H1 (cell line): ENCODE measurements around the gene RAD51C. TPM values are rescaled to one million over a fixed set of nuclear protein-coding genes. Genes with fewer than 3 reads are reported as not detected.

Source experiments
- CTCF ChIA-PET: fragments of 300-600 bp; sonication (Branson Sonifier 250); formaldehyde crosslinking; loops from one replicate; lab custom pipeline; 2021; ENCODE audit not compliant: partially characterized antibody; lab: Charles Lee
- POLR2A ChIA-PET: fragments of 300-600 bp; sonication (Branson Sonifier 250); formaldehyde crosslinking; loops from one replicate; lab custom pipeline; 2021; ENCODE audit warnings: inconsistent platforms; ENCODE audit not compliant: partially characterized antibody; lab: Charles Lee
- DNase-seq, 2 experiments: peaks; one replicate each; pipeline versions ENCODE4 v3.0.0 to v3.0.0-alpha.2; 2010 to 2022; ENCODE audit warnings: low spot score in 2 of 2, low read depth in 1 of 2, mixed read lengths in 1 of 2
- FAIRE-seq: peaks from 2 replicates; lab custom pipeline; 2011; peaks lifted over from hg19 to GRCh38; lab: Jason Lieb, UNC
- H2AFZ ChIP-seq: 2 replicates; pipeline ENCODE4 v1.8.1; 2012; ENCODE audit warnings: low read length, inconsistent platforms
- H2AK5ac ChIP-seq: 2 replicates; pipeline ENCODE4 v1.6.1; 2013; ENCODE audit warnings: low read depth, low read length
- H2BK120ac ChIP-seq: replicated peaks from 2 replicates; pipeline ENCODE3; 2013; ENCODE audit warnings: low read depth, low read length, inconsistent platforms
- H2BK12ac ChIP-seq: 2 replicates; pipeline ENCODE4 v1.6.1; 2013; ENCODE audit warnings: low read depth, low read length
- H2BK15ac ChIP-seq: 2 replicates; pipeline ENCODE4 v1.6.1; 2013; ENCODE audit warnings: low read length
- H2BK20ac ChIP-seq: 2 replicates; pipeline ENCODE4 v1.6.1; 2013; ENCODE audit warnings: low read length
- H2BK5ac ChIP-seq: 2 replicates; pipeline ENCODE4 v1.6.1; 2013; ENCODE audit warnings: low read depth, low read length
- H3K14ac ChIP-seq: 2 replicates; pipeline ENCODE4 v1.6.1; 2013; ENCODE audit warnings: inconsistent platforms; ENCODE audit not compliant: insufficient read length
- H3K18ac ChIP-seq: 2 replicates; pipeline ENCODE4 v1.6.1; 2013; ENCODE audit warnings: low read length; ENCODE audit errors: extremely low read depth
- H3K23ac ChIP-seq: 2 replicates; pipeline ENCODE4 v1.6.1; 2013; ENCODE audit warnings: inconsistent platforms; ENCODE audit not compliant: insufficient read length
- H3K23me2 ChIP-seq: 2 replicates; pipeline ENCODE4 v1.6.1; 2013; ENCODE audit warnings: low read depth, low read length
- H3K27ac ChIP-seq: 2 replicates; pipeline ENCODE4 v1.6.1; 2011; ENCODE audit warnings: low read depth, low read length, inconsistent platforms
- H3K27me3 ChIP-seq, 4 experiments: replicated peaks in 1 of 4; 1 replicate in 1 of 4; 2 replicates in 3 of 4; pipeline versions ENCODE4 v1.6.1 to v1.8.1; 2011 to 2013; ENCODE audit warnings: low read length in 3 of 4, mild to moderate bottlenecking in 3 of 4, inconsistent platforms in 2 of 4, mixed read lengths in 2 of 4, moderate library complexity in 1 of 4; ENCODE audit not compliant: control insufficient read depth in 3 of 4, insufficient read depth in 3 of 4; ENCODE audit errors: extremely low read depth in 1 of 4
- H3K36me3 ChIP-seq, 4 experiments: 2 replicates each; pipeline versions ENCODE4 v1.6.1 to v1.8.1; 2011 to 2013; ENCODE audit warnings: mild to moderate bottlenecking in 4 of 4, low read length in 3 of 4, moderate library complexity in 2 of 4, control low read depth in 1 of 4, inconsistent platforms in 1 of 4; ENCODE audit not compliant: insufficient read depth in 4 of 4, control insufficient read depth in 2 of 4
- H3K4ac ChIP-seq: replicated peaks from 2 replicates; pipeline ENCODE3; 2013; ENCODE audit warnings: low read length, low read depth, mixed read lengths, inconsistent platforms; ENCODE audit not compliant: insufficient read length
- H3K4me1 ChIP-seq, 4 experiments: replicated peaks in 1 of 4; 1 replicate in 1 of 4; 2 replicates in 3 of 4; pipeline versions ENCODE4 v1.6.1 to v1.8.1; 2011 to 2013; ENCODE audit warnings: low read length in 3 of 4, inconsistent platforms in 2 of 4, mixed read lengths in 1 of 4; ENCODE audit not compliant: insufficient read depth in 4 of 4, control insufficient read depth in 3 of 4
- H3K4me2 ChIP-seq, 2 experiments: 2 replicates each; pipeline versions ENCODE4 v1.6.1 to v1.8.1; 2011 to 2013; ENCODE audit warnings: low read depth in 2 of 2, low read length in 2 of 2, control low read depth in 1 of 2, inconsistent platforms in 1 of 2, mild to moderate bottlenecking in 1 of 2; ENCODE audit not compliant: insufficient read depth in 1 of 2
- H3K4me3 ChIP-seq, 4 experiments: fragments of 200-600, 300-600 bp in 1 of 4; sonication (generic), shearing (Covaris generic), sonication (Bioruptor Twin) in 1 of 4; 2 replicates each; pipeline versions ENCODE4 v1.5.1 to v1.8.1; 2011 to 2016; ENCODE audit warnings: low read length in 4 of 4, low read depth in 3 of 4, control low read depth in 2 of 4, inconsistent platforms in 2 of 4, mild to moderate bottlenecking in 2 of 4, mixed read lengths in 1 of 4, moderate library complexity in 1 of 4; ENCODE audit not compliant: insufficient read depth in 2 of 4; ENCODE audit errors: extremely low read depth in 1 of 4
- H3K56ac ChIP-seq: replicated peaks from 2 replicates; pipeline ENCODE3; 2013; ENCODE audit warnings: low read depth, mild to moderate bottlenecking, mixed read lengths, low read length, inconsistent platforms; ENCODE audit not compliant: insufficient read length
- H3K79me1 ChIP-seq: 2 replicates; pipeline ENCODE4 v1.6.1; 2013; ENCODE audit warnings: low read depth, low read length, control low read depth
- H3K79me2 ChIP-seq, 2 experiments: 2 replicates each; pipeline versions ENCODE4 v1.6.1 to v1.8.1; 2012 to 2013; ENCODE audit warnings: low read length in 2 of 2, mild to moderate bottlenecking in 2 of 2, inconsistent platforms in 1 of 2; ENCODE audit not compliant: insufficient read depth in 2 of 2, control insufficient read depth in 1 of 2
- H3K9ac ChIP-seq, 4 experiments: replicated peaks in 1 of 4; 1 replicate in 1 of 4; 2 replicates in 3 of 4; pipeline versions ENCODE4 v1.6.1 to v1.8.1; 2011 to 2013; ENCODE audit warnings: low read depth in 3 of 4, low read length in 3 of 4, control low read depth in 2 of 4, mild to moderate bottlenecking in 2 of 4, moderate library complexity in 2 of 4, inconsistent platforms in 1 of 4; ENCODE audit errors: extremely low read depth in 1 of 4
- H3K9me3 ChIP-seq, 2 experiments: 2 replicates each; pipeline versions ENCODE4 v1.6.1 to v1.8.1; 2012 to 2013; ENCODE audit warnings: mild to moderate bottlenecking in 2 of 2, moderate library complexity in 2 of 2, control low read depth in 1 of 2, inconsistent platforms in 1 of 2, low read depth in 1 of 2, low read length in 1 of 2, mixed read lengths in 1 of 2; ENCODE audit not compliant: insufficient read depth in 2 of 2
- H4K20me1 ChIP-seq, 2 experiments: replicated peaks in 1 of 2; 2 replicates each; pipeline versions ENCODE3 to v1.8.1; 2011 to 2013; ENCODE audit warnings: inconsistent platforms in 2 of 2, low read length in 2 of 2, mild to moderate bottlenecking in 1 of 2; ENCODE audit not compliant: insufficient read depth in 2 of 2, control insufficient read depth in 1 of 2
- H4K5ac ChIP-seq: 2 replicates; pipeline ENCODE4 v1.6.1; 2013; ENCODE audit warnings: low read length, low read depth, mixed read lengths, inconsistent platforms; ENCODE audit not compliant: insufficient read length
- H4K8ac ChIP-seq: 2 replicates; pipeline ENCODE4 v1.8.0; 2013; ENCODE audit warnings: mild to moderate bottlenecking, moderate library complexity, low read length, inconsistent platforms; ENCODE audit not compliant: insufficient read depth; ENCODE audit errors: extremely low read depth
- H4K91ac ChIP-seq: replicated peaks from 2 replicates; pipeline ENCODE3; 2013; ENCODE audit warnings: low read length, mixed read lengths, inconsistent platforms; ENCODE audit not compliant: insufficient read length
- EZH2 ChIP-seq: fragments of 200-600 bp; sonication (generic); IDR thresholded peaks from 2 replicates; pipeline ENCODE4 v1.7.1; 2012; ENCODE audit warnings: low read depth, mild to moderate bottlenecking, moderate library complexity, low read length, inconsistent platforms; ENCODE audit not compliant: severe bottlenecking
- KDM4A ChIP-seq: IDR thresholded peaks from one replicate; pipeline ENCODE4 v1.7.1; 2012; ENCODE audit warnings: low read depth, mild to moderate bottlenecking, moderate library complexity, low read length, inconsistent platforms; ENCODE audit not compliant: severe bottlenecking
- MAX ChIP-seq: IDR thresholded peaks from 2 replicates; pipeline ENCODE4 v1.6.1; 2012; ENCODE audit warnings: inconsistent platforms
- NANOG ChIP-seq: IDR thresholded peaks from 2 replicates; pipeline ENCODE4 v1.6.1; 2011; ENCODE audit warnings: low read length, low read depth, mild to moderate bottlenecking, inconsistent platforms; ENCODE audit not compliant: insufficient read depth, poor library complexity, severe bottlenecking
- SP2 ChIP-seq: IDR thresholded peaks from 2 replicates; pipeline ENCODE4 v1.6.1; 2012; ENCODE audit warnings: mild to moderate bottlenecking, low read length, inconsistent platforms
- SUZ12 ChIP-seq: fragments of 200-600 bp; sonication (generic); IDR thresholded peaks from 2 replicates; pipeline ENCODE4 v1.6.1; 2012; ENCODE audit warnings: mild to moderate bottlenecking, inconsistent platforms, low read length, moderate library complexity, mixed read lengths
- WGBS, 2 experiments: shearing (Covaris generic) in 1 of 2; methylation state at CpG; one replicate each; pipeline versions ENCODE4 v1.1.6 to v1.1.7; 2013 to 2015; ENCODE audit warnings: low lambda C conversion rate in 2 of 2, mixed read lengths in 2 of 2, inconsistent platforms in 1 of 2, low coverage in 1 of 2, missing lambda C conversion rate in 1 of 2; ENCODE audit not compliant: insufficient replicate concordance in 2 of 2, insufficient coverage in 1 of 2, insufficient read length in 1 of 2; ENCODE audit errors: extremely low coverage in 1 of 2, missing lambda C conversion rate in 1 of 2; 5-methylcytosine and 5-hydroxymethylcytosine counted together
- polyA plus RNA-seq, 7 experiments: library from polyadenylated mRNA; depleted of rRNA in 3 of 7; stranded (reverse) in 5 of 7; unstranded in 2 of 7; fragments of >200 nt in 5 of 7; fragments of 200-250 nt in 2 of 7; gene quantifications; 1 replicate in 5 of 7; 2 replicates in 1 of 7; 4 replicates in 1 of 7; pipeline versions ENCODE4 v1.2.1 to v1.2.3, GENCODE V29; 2011 to 2013; ENCODE audit warnings: missing spikeins in 2 of 7, mixed read lengths in 2 of 7
- total RNA-seq: library from RNA; stranded (reverse); fragmentation: NEBNext Ultra II Directional; extraction: Animal tissue kit (Norgen Biotek cat#: 25700); gene quantifications from 2 replicates; pipeline ENCODE4 v1.2.1, GENCODE V29; 2021

Gene RAD51C
- total and polyA plus RNA-seq, 2 of the 8 experiments (the other 6 are each of a cell fraction or from before 2014, with no cell fraction given), result 10.4 to 21.7 TPM

DNA sequence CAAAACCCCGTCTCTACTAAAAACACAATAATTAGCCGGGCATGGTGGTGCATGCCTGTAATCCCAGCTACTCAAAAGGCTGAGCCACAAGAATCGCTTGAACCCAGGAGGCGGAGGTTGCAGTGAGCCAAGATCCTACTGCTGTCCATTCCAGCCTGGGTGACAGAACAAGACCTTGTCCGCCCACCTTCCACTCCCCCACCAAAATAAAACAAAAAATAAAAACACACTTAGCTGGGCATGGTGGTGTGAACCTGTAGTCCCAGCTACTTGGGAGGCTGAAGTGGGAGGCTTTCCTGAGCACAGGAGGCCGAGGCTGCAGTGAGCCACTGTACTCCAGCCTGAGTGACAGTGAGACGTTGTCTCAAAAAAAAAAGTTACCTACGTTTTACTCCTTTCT, 66.5 kb downstream of the RAD51C start:
- Histone ChIP-seq H4K91ac (no peak overlapping the region), H2BK5ac (no peak overlapping the region), H3K23me2 (peaks cover 2% of the 10 kb centered on the region; the same call in 1 of the 2 replicates), H3K27me3 (peaks cover 0 to 7% (median 0%) of the 10 kb centered on the region in 4 experiments; a peak in 3 of 7 replicates), H3K23ac (no peak overlapping the region), H3K18ac (no peak overlapping the region), H3K79me2 (peaks cover 0 to 11% of the 10 kb centered on the region in 2 experiments; a peak in 1 of 4 replicates), H3K56ac (no peak overlapping the region), H4K5ac (no peak overlapping the region), H3K4me1 (no peaks in the 10 kb centered on the region; a peak in 1 of 7 replicates), H3K14ac (no peak overlapping the region), H3K27ac (no peak overlapping the region), H2BK120ac (no peak overlapping the region), H3K4me3 (no peak overlapping the region), H2AK5ac (no peak overlapping the region), H2AFZ (no peak overlapping the region), H3K4ac (no peak overlapping the region), H3K9ac (no peak overlapping the region), H2BK12ac (no peak overlapping the region), H2BK20ac (no peak overlapping the region), H3K79me1 (no peaks in the 10 kb centered on the region), H3K4me2 (no peak overlapping the region), H4K8ac (no peak overlapping the region), H4K20me1 (no peaks in the 10 kb centered on the region), H3K36me3 (no peaks in the 10 kb centered on the region), H3K9me3 (no peaks in the 10 kb centered on the region), H2BK15ac (no peak overlapping the region)
- ChIA-PET CTCF (interaction anchor here (1.4 to 1.9 kb wide), 2 partner anchors 181 to 246 kb away, joined by 3 to 5 read pairs; no protein-coding TSS in a partner anchor), POLR2A (no interaction called here)
- TF ChIP-seq KDM4A (no peak), EZH2 (no peak), MAX (no peak), NANOG (no peak), SP2 (no peak), SUZ12 (no peak)
- 92% methylated on average over 8 of the region's 8 CpGs; no CpG with 5 or more reads in 1 of the 2 experiments for WGBS, 2 experiments
- FAIRE-seq (no peak), DNase-seq (no peak)
